Rectal smooth muscle tissue (tissue), 1 donor: Measurements from ENCODE around the gene ZNF618.

ENCODE experiments used
- H3K27ac ChIP-seq: one replicate; pipeline ENCODE4 v1.7.0; 2013; ENCODE audit warnings: low read depth, low read length, inconsistent platforms
- H3K27me3 ChIP-seq: one replicate; pipeline ENCODE4 v1.7.0; 2013; ENCODE audit warnings: low read length; ENCODE audit not compliant: control insufficient read depth, insufficient read depth
- H3K36me3 ChIP-seq: one replicate; pipeline ENCODE4 v1.7.0; 2013; ENCODE audit warnings: low read length; ENCODE audit not compliant: control insufficient read depth, insufficient read depth
- H3K4me1 ChIP-seq: one replicate; pipeline ENCODE4 v1.7.0; 2013; ENCODE audit warnings: low read length; ENCODE audit not compliant: control insufficient read depth, insufficient read depth
- H3K4me3 ChIP-seq: one replicate; pipeline ENCODE4 v1.7.0; 2013; ENCODE audit warnings: low read length
- H3K9ac ChIP-seq: one replicate; pipeline ENCODE4 v1.7.0; 2013; ENCODE audit warnings: low read length

The ZNF618 gene

GRCh38 chr9:114072184-114073140 is 196.4 kb downstream of the ZNF618 start:
- Histone ChIP-seq H3K27me3 (peaks cover 5% of the 10 kb centered on the region), H3K27ac (no peak overlapping the region), H3K4me3 (no peak overlapping the region), H3K4me1 (no peaks in the 10 kb centered on the region), H3K36me3 (no peaks in the 10 kb centered on the region), H3K9ac (no peak overlapping the region)

GRCh38 chr9:114075602-114076001 is 199.5 kb downstream of the ZNF618 start:
- H3K27ac ChIP-seq, result no peak overlapping the region
- no peaks in the 10 kb centered on the region for H3K36me3 ChIP-seq
- H3K9ac ChIP-seq, result no peak overlapping the region
- H3K4me1 ChIP-seq, result no peaks in the 10 kb centered on the region
- H3K4me3 ChIP-seq, result no peak overlapping the region
- peaks cover 5% of the 10 kb centered on the region for H3K27me3 ChIP-seq

GRCh38 chr9:114076237-114077161 is 200.4 kb downstream of the ZNF618 start:
- no peak overlapping the region for H3K4me3 ChIP-seq
- H3K27me3 ChIP-seq, result peaks cover 5% of the 10 kb centered on the region
- H3K9ac ChIP-seq, result no peak overlapping the region
- no peak overlapping the region for H3K27ac ChIP-seq
- H3K4me1 ChIP-seq, result no peaks in the 10 kb centered on the region
- H3K36me3 ChIP-seq, result no peaks in the 10 kb centered on the region

DNA sequence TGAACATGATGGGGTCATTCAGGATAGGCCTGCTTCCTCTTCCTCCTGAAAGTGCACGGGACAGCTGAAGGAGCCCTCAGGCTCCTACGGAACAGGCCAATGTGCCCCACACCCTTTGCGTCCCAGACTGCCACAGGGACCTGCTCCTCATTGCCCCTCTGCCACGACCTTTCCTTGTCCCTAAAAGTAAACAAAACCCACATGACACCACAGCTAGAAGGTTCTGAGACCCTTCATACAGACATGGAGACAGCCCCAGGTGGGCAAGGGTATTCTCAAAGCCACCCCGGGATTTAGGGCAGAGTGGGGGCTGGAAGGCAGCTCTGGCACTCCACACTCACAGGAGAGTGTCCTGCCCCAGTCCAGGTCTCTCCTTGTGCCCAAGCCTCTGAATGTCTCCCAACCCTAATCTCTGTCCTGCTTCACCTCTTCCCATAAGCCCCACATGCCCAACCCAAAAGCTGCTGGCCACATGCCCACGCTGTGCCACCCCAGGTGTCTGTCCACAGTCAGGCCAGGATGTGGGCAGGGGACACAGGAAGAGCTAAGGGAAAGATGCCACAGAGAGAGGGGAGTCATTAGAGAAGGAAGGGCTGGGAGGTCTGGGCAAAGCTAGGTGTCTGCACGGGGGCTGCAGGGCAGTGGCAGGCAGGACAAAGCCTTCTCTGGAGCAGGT is 201.2 kb downstream of the ZNF618 start:
- Histone ChIP-seq H3K9ac (no peak overlapping the region), H3K4me1 (no peaks in the 10 kb centered on the region), H3K27me3 (peaks cover 5% of the 10 kb centered on the region), H3K4me3 (no peak overlapping the region), H3K27ac (no peak overlapping the region), H3K36me3 (no peaks in the 10 kb centered on the region)

DNA sequence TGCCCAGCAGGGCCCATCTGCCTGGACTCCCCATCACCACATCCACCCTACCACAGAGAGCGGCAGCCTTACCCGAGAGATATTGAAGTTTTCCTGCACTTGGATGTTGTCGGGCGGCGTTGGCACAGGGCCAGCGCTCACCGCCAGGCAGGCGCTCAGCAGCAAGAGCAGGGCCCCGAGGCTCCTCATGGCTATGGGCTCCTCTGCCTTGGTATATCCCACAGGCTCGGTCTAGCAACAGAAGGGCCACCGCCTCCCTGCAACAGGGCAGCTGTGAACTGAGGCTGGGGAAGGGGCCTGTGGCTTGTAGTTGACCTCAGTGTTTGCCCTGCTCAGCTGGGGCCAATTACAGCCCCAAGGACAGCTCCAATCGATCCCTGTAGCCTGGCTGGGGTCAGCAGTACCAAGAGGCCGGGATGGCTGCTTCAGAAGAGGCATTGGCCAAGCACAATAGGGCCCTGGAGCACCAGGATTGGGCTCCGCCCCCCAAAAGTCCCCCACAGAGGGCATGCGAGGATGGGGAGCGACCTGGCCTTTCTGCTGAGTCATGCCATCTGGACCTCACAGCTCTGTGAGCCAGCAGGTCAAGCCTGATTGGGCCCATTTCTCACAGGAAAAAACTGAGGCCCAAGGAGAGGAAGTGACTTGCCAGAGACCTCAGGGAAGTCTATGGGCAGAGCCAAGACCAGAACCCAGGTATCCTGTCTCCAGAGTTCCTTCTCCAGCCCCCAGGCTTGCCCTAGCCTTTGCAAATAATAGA is 202.1 kb downstream of the ZNF618 start, which contains the start of gene AMBP:
Gene AMBP, minus strand, starts transcription at position 280 of the 760 bp plus-strand sequence. Its CDS starts 91 bp downstream, at position 189.
- H3K27ac ChIP-seq, result no peak within 1 kb of the TSS
- peaks cover 5% of the 10 kb centered on the region for H3K27me3 ChIP-seq
- no peak within 1 kb of the TSS for H3K9ac ChIP-seq
- H3K36me3 ChIP-seq, result no peaks in the 10 kb centered on the region
- H3K4me3 ChIP-seq, result no peak within 1 kb of the TSS
- no peaks in the 10 kb centered on the region for H3K4me1 ChIP-seq

GRCh38 chr9:114078781-114079156 is 202.7 kb downstream of the ZNF618 start:
- Histone ChIP-seq H3K36me3 (no peaks in the 10 kb centered on the region), H3K27ac (no peak overlapping the region), H3K4me1 (no peaks in the 10 kb centered on the region), H3K4me3 (no peak overlapping the region), H3K27me3 (peaks cover 5% of the 10 kb centered on the region), H3K9ac (no peak overlapping the region)

DNA sequence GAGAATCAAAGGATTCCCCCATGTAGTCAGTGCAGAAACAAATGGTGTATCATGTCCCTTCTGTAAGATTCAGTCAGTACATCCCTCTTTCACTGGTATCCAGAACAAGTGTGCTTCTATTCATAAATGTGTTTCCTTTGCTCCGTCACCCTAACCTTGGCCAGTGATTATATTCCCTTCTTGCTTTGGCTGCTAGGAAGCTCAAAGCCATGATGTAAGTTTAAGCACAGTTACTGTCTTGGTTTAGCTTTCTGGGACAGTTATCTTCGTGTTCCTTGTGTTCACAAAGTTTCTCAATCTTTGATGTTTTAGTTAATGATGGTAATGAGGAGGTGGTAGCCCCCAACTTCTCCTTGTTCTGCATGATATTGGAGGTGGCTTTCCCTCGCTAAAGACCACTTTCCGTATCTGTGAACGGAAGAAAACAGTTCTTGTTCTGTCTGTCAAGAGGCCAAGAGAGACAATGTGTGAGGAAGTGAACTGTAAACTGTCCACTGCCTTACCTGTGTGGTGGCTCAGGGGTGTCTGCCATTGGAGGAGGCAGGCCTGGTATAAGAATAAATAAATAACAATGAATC is 204.2 kb downstream of the ZNF618 start:
- H3K27ac ChIP-seq, result no peak overlapping the region
- no peak overlapping the region for H3K4me3 ChIP-seq
- H3K9ac ChIP-seq, result no peak overlapping the region

DNA sequence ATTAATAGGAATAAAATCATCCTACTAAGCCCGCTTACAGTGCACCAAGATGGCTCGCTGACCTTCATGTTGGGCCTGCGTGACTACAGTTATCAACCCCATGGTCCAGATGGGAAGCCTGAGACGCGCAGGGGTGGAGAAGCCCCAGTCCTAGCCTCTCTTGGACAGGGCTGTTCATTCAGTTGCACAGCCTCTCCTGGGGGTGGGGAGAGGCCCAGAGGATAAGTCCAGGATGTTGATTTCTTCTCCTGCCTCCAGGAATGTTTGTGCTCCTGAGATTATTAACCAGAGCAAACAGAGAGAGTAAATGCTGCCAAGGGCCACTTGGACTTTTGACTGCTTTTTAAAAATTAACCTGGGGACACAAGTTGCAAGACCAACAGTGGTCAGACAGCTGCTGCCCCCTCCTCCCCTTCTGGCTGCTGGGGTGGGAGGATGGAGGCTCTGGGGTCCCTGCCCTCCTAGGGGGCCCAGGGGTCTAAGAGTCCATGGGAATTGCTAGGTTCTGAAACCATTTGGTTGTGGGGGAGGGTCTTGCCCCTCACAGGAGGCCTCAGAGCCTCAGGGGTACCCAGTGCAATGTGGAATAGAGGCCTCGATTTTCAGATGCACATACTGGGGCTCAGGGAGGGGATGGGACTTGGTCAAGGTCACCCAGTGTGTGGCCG is 204.8 kb downstream of the ZNF618 start:
- Histone ChIP-seq H3K27me3 (peaks cover 5% of the 10 kb centered on the region), H3K4me1 (no peaks in the 10 kb centered on the region), H3K27ac (no peak overlapping the region), H3K9ac (no peak overlapping the region), H3K4me3 (no peak overlapping the region), H3K36me3 (no peaks in the 10 kb centered on the region)

More for the DNA sequence above, 204.2 kb downstream of the ZNF618 start:
- no peaks in the 10 kb centered on the region for H3K4me1 ChIP-seq
- H3K27me3 ChIP-seq, result peaks cover 5% of the 10 kb centered on the region
- H3K36me3 ChIP-seq, result no peaks in the 10 kb centered on the region

DNA sequence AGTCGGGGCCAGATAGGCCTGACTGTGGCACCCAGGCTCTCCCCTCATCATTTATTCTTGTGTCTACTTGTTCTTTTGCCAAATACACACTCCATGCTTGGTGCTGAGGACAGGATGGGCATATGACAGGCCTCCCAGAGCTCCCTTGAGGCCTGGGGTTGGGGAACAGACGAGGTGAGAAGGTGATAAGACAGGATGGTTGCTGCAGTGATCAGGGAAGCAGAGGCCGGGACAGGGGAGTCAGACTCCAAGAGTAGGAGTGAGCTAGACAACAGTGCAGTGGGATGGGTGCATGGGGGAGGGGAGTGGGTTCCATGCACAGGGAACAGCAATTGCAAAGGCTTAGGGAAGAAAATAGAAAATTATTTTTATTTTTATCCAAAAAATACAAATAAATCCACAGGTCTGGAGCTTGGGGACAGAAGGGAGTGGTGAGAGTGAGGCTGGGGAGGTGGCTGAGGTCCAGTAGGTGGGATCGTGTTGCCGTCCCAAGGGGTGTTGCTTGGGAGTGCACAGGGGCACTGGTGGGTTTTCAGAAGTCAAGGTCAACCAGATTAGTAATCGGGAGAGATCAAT is 205.4 kb downstream of the ZNF618 start:
- H3K27ac ChIP-seq, result no peak overlapping the region
- H3K4me1 ChIP-seq, result no peaks in the 10 kb centered on the region
- H3K36me3 ChIP-seq, result no peaks in the 10 kb centered on the region
- H3K9ac ChIP-seq, result no peak overlapping the region
- H3K4me3 ChIP-seq, result no peak overlapping the region
- peaks cover 5% of the 10 kb centered on the region for H3K27me3 ChIP-seq

GRCh38 chr9:114082017-114082762 is 206.1 kb downstream of the ZNF618 start:
- no peaks in the 10 kb centered on the region for H3K4me1 ChIP-seq
- peaks cover 2% of the 10 kb centered on the region for H3K27me3 ChIP-seq
- no peaks in the 10 kb centered on the region for H3K36me3 ChIP-seq
- H3K9ac ChIP-seq, result no peak overlapping the region
- no peak overlapping the region for H3K4me3 ChIP-seq
- H3K27ac ChIP-seq, result no peak overlapping the region
